ENCODE results near the gene RHBDL3.

Gene RHBDL3

GRCh38 chr17:32264823-32265191, 825 bp upstream of the RHBDL3 start:
- DNase-seq, result peak in 1 of 42 donors; percentile 45
- intact Hi-C loops (cut with DNase I), result no loop called here

GRCh38 chr17:32266051-32266388, 388 bp downstream of the RHBDL3 start:
- no peak for DNase-seq
- intact Hi-C loops (cut with DNase I), result no loop called here

- peak in 6 of 42 donors; percentile 15 to 53 (median 30) for DNase-seq
- intact Hi-C loops (cut with DNase I), result no loop called here
Observed at GRCh38 chr17:32266389-32267301, 1.0 kb downstream of the RHBDL3 start.

- peak in 41 of 42 donors; percentile 40 to 91 (median 73) for DNase-seq
- intact Hi-C loops (cut with DNase I), result no loop called here
Observed at GRCh38 chr17:32267690-32268205, 2.1 kb downstream of the RHBDL3 start.

- intact Hi-C loops (cut with DNase I), result no loop called here
- DNase-seq, result no peak
Observed at GRCh38 chr17:32268734-32269288, 3.2 kb downstream of the RHBDL3 start.

GRCh38 chr17:32269377-32269776, 3.7 kb downstream of the RHBDL3 start:
- DNase-seq, result peak in 2 of 42 donors; percentile 16 to 25
- intact Hi-C loops (cut with DNase I), result no loop called here

GRCh38 chr17:32271844-32272243, 6.2 kb downstream of the RHBDL3 start:
- intact Hi-C loops (cut with DNase I), result no loop called here
- DNase-seq, result no peak

GRCh38 chr17:32274101-32274500, 8.5 kb downstream of the RHBDL3 start:
- intact Hi-C loops (cut with DNase I), result no loop called here
- no peak for DNase-seq

GRCh38 chr17:32274643-32275042, 9.0 kb downstream of the RHBDL3 start:
- DNase-seq, result no peak
- intact Hi-C loops (cut with DNase I), result no loop called here

- peak in 14 of 42 donors; percentile 11 to 81 (median 58) for DNase-seq
- intact Hi-C loops (cut with DNase I), result no loop called here
Observed at GRCh38 chr17:32275060-32276042, 9.7 kb downstream of the RHBDL3 start.

- intact Hi-C loops (cut with DNase I), result no loop called here
- DNase-seq, result no peak
Observed at GRCh38 chr17:32276171-32276601, 10.6 kb downstream of the RHBDL3 start.

- peak in 8 of 42 donors; percentile 7 to 51 (median 38) for DNase-seq
- intact Hi-C loops (cut with DNase I), result no loop called here
Observed at GRCh38 chr17:32277284-32277683, 11.7 kb downstream of the RHBDL3 start.

- intact Hi-C loops (cut with DNase I), result no loop called here
Observed at GRCh38 chr17:32278815-32279214, 13.2 kb downstream of the RHBDL3 start.

GRCh38 chr17:32279891-32280716, 14.5 kb downstream of the RHBDL3 start:
- intact Hi-C loops (cut with DNase I), result no loop called here
- DNase-seq, result no peak

More at GRCh38 chr17:32278815-32279214, 13.2 kb downstream of the RHBDL3 start:
- DNase-seq, result no peak

- DNase-seq, result peak in 5 of 42 donors; percentile 40 to 63 (median 53)
- intact Hi-C loops (cut with DNase I), result no loop called here
Observed at GRCh38 chr17:32281011-32281451, 15.4 kb downstream of the RHBDL3 start.

GRCh38 chr17:32283745-32284201, 18.1 kb downstream of the RHBDL3 start:
- peak in 37 of 42 donors; percentile 24 to 79 (median 62) for DNase-seq
- intact Hi-C loops (cut with DNase I), result no loop called here

- no peak for DNase-seq
- intact Hi-C loops (cut with DNase I), result no loop called here
Observed at GRCh38 chr17:32285306-32285705, 19.7 kb downstream of the RHBDL3 start.
